Calu3 (cell line): Measurements from ENCODE around the gene ARPP19. TPM values are rescaled to one million over a fixed set of nuclear protein-coding genes. Genes with fewer than 3 reads are reported as not detected.
A peak's percentile ranks its signal among the peaks of the same experiment; 100 is the strongest.

Experiments
- Bru-seq: library from RNA; stranded (reverse); fragments of 400-500 nt; gene quantifications from one replicate; lab custom pipeline; 2021; lab: Mats Ljungman, UMichigan
- BruChase-seq, 2 experiments: library from RNA; stranded (reverse); fragments of 400-500 nt; gene quantifications; one replicate each; lab custom pipeline; 2021; lab: Mats Ljungman, UMichigan
- BruUV-seq: library from RNA; stranded (reverse); fragments of 400-500 nt; replicated peaks from 2 replicates; lab custom pipeline; 2021; lab: Mats Ljungman, UMichigan
- CTCF ChIA-PET: fragments of 300-600 bp; sonication (Branson Sonifier 250); formaldehyde crosslinking; loops from one replicate; lab custom pipeline; 2022; ENCODE audit warnings: antibody characterized with exemption; lab: Charles Lee
- DNase-seq: peaks from one replicate; pipeline ENCODE4 v3.0.0; 2022
- H3K27ac Mint-ChIP-seq: one replicate; pipeline ENCODE4 v1.8.0; 2022; ENCODE audit warnings: mixed read lengths; ENCODE audit not compliant: unreplicated experiment
- H3K27me3 Mint-ChIP-seq: one replicate; pipeline ENCODE4 v1.8.0; 2022; ENCODE audit warnings: mixed read lengths; ENCODE audit not compliant: unreplicated experiment
- H3K36me3 Mint-ChIP-seq: one replicate; pipeline ENCODE4 v1.8.0; 2022; ENCODE audit warnings: mild to moderate bottlenecking, moderate library complexity, mixed read lengths; ENCODE audit not compliant: insufficient read depth, unreplicated experiment
- H3K4me1 Mint-ChIP-seq: one replicate; pipeline ENCODE4 v1.8.0; 2022; ENCODE audit warnings: mild to moderate bottlenecking, low read depth, mixed read lengths; ENCODE audit not compliant: unreplicated experiment
- H3K4me3 Mint-ChIP-seq: one replicate; pipeline ENCODE4 v1.8.0; 2022; ENCODE audit warnings: mild to moderate bottlenecking, low read depth, moderate library complexity, mixed read lengths; ENCODE audit not compliant: unreplicated experiment
- H3K9me3 Mint-ChIP-seq: one replicate; pipeline ENCODE4 v1.8.0; 2022; ENCODE audit warnings: low read depth, mixed read lengths; ENCODE audit not compliant: unreplicated experiment
- CTCF ChIP-seq: fragments of 200-600 bp; IDR thresholded peaks from one replicate; pipeline ENCODE4 v1.8.0; 2022; ENCODE audit warnings: antibody characterized with exemption; ENCODE audit not compliant: unreplicated experiment
- intact Hi-C: fragments of 100-400 bp; cut with micrococcal nuclease; formaldehyde crosslinking; loops from one replicate; pipeline ENCODE4 v1.10.0; 2022; ENCODE audit not compliant: unreplicated experiment
- long read RNA-seq: library from polyadenylated mRNA; stranded (forward); transcript quantifications from one replicate; pipeline ENCODE4 v2.0.0, GENCODE V29; 2022
- total RNA-seq: library from RNA; stranded (reverse); gene quantifications from 2 replicates; pipeline ENCODE4 v1.2.3, GENCODE V29; 2022

Gene ARPP19
- total RNA-seq (145 and 155 TPM in 2 replicates), Bru-seq, nascent RNA (percentile 95 among the genes with signal in this experiment), BruChase-seq, experiment 1, labeled RNA remaining after a 6-hour chase (percentile 99 among the genes with signal in this experiment), BruChase-seq, experiment 2, labeled RNA remaining after a 2-hour chase (percentile 98 among the genes with signal in this experiment)
- long read RNA-seq, full-length matches to known transcripts, result 96 of 114 reads
- long read RNA-seq, partial matches to known transcripts, result 7 of 114 reads
- long read RNA-seq, other reads (novel, unspliced or antisense), result 11 of 114 reads

DNA sequence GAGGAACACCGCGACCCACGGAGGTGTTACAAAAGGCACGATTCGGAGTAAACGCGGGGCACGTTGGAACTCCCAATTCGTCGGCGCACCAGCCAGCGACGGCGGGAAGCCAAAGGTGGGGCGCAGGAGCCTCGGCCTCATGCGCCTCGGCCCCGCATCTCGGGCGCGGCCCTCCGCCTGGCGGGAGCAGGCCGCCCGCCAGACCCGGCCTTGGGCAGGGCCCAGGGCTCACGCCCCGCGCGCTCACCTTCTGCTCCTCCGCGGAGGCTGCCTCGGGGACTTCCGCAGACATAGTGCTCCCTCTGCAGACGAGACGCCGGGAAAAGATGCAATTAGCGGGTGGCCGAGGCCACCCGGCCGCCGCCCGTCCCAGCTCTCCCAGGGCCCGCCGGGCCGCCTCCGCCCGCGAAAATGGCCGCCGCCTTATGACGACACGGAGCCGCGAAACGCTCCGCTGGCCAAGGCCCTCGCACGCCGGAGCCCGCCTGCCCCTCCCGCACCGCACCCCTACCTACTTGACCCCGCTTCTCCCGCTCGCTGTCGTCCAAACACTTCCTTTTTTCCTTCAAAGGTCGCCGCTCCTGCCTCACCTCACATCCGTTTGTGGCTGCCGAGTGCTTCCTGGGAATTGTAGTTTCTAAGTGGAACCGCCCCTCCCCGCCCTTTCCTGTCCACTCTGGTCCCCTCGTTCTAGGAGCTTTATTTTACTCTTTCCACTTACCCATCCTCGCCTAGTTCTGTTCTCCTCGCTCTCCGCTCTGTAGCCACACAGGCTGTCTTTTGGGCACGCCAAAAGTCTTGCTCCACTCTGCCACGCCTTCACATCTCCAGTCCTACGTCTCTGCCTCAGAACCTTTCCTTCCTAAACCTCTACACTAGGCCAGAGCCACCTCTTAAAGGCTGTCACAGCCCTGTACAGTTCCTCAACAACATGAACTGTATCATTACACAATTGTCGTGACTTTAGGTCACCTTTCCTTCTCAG is at the start of gene ARPP19:
Gene ARPP19 (minus strand): TSS at position 430 of the 985 bp plus-strand sequence. CDS start 138 bp downstream, at position 292.
- Mint-ChIP-seq H3K4me1 (peaks cover 9% of the 10 kb centered on the region), H3K27ac (peak within 1 kb of the TSS; percentile 92), H3K36me3 (peaks cover 21% of the 10 kb centered on the region), H3K27me3 (no peaks in the 10 kb centered on the region), H3K4me3 (peak within 1 kb of the TSS; percentile 65), H3K9me3 (no peaks in the 10 kb centered on the region)
- no peak for TF ChIP-seq CTCF
- BruUV-seq, result no TSS peak
- CTCF ChIA-PET, result interaction anchor here (0.5 to 1.2 kb wide), 2 partner anchors 22 to 32 kb away, joined by 3 to 5 read pairs; no protein-coding TSS in a partner anchor
- intact Hi-C loops, result loop anchor here (5.0 to 10.0 kb wide), 3 partner anchors 108 to 314 kb away; partner anchors contain the start of gene ATOSA
- peak; percentile 91 for DNase-seq

DNA sequence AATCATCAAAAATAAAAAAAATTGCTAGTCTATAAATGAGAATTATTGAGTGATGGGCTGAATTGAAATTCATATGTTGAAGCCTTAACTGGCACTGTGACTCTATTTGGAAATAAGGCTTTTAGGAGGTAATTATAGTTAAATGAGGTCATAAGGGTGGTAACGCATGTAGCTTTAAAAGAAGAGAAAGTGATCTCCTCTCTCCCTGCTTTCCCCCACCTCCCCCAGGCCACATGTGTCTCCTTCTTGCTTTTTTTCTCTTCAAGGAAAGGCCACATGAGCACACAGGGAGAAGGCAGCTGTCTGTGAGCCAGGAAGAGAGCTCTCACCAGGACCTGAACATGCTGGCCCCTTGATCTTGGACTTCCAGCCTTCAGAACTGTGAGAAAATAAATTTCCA is 48.2 kb upstream of the ARPP19 start:
- H3K4me1 Mint-ChIP-seq, result no peaks in the 10 kb centered on the region
- no TSS peak for BruUV-seq
- H3K27me3 Mint-ChIP-seq, result no peaks in the 10 kb centered on the region
- CTCF ChIA-PET, result interaction anchor here (0.5 kb wide), 1 partner anchor 424 kb away, joined by 4 read pairs; no protein-coding TSS in a partner anchor
- TF ChIP-seq CTCF, result no peak
- H3K9me3 Mint-ChIP-seq, result no peaks in the 10 kb centered on the region
- H3K4me3 Mint-ChIP-seq, result no peak overlapping the region
- DNase-seq, result no peak
- intact Hi-C loops, result no loop called here
- no peaks in the 10 kb centered on the region for H3K36me3 Mint-ChIP-seq
- no peak overlapping the region for H3K27ac Mint-ChIP-seq

DNA sequence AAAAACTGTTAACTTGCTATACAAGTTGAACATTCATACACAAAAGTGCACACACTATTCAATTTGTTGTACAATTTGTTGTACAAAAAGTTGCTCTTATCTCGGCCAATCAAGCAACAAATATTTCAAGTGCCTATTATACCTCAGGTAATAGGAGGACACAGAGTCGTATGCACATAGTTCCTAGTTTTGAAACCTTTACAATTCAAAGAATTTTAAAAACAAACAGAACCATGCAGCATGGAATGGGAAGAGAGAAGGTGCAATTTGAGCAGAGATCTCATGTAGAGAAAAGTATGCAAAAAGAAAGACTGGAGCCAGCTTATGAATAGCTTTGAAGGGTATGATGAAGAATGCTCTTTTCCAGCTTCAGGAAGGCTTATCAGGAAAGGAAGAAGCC is 46.5 kb upstream of the ARPP19 start:
- no peaks in the 10 kb centered on the region for H3K36me3 Mint-ChIP-seq
- CTCF ChIA-PET, result no interaction called here
- no TSS peak for BruUV-seq
- no peak for DNase-seq
- H3K4me3 Mint-ChIP-seq, result no peak overlapping the region
- H3K27ac Mint-ChIP-seq, result no peak overlapping the region
- no peaks in the 10 kb centered on the region for H3K4me1 Mint-ChIP-seq
- no peaks in the 10 kb centered on the region for H3K9me3 Mint-ChIP-seq
- H3K27me3 Mint-ChIP-seq, result no peaks in the 10 kb centered on the region
- intact Hi-C loops, result no loop called here
- no peak for TF ChIP-seq CTCF

DNA sequence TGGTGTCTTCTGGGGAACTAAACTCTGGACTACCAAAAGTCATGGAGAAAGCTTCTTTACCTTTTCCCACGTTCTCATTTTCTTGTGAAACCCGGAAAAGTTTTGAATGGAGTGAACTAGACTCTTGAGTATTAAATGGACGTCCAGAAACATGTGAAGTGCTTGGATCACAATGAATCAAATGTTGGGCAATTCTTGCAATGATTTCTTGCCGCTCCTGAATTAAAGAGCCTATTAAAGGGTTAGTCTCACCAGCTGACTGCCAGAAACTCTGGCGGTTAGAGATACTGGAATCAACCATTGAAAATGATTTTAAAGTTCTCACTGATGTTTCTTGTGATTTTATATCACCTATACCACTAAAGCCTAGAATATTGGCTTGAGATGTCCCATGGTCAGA is 40.8 kb upstream of the ARPP19 start:
- no peaks in the 10 kb centered on the region for H3K4me1 Mint-ChIP-seq
- no peaks in the 10 kb centered on the region for H3K36me3 Mint-ChIP-seq
- intact Hi-C loops, result no loop called here
- no peak for DNase-seq
- no peaks in the 10 kb centered on the region for H3K9me3 Mint-ChIP-seq
- no peaks in the 10 kb centered on the region for H3K27me3 Mint-ChIP-seq
- no peak overlapping the region for H3K27ac Mint-ChIP-seq
- H3K4me3 Mint-ChIP-seq, result no peak overlapping the region
- CTCF ChIA-PET, result no interaction called here
- TF ChIP-seq CTCF, result no peak
- no TSS peak for BruUV-seq
